ENCODE data around the gene C22orf23. TPM values are rescaled to one million over a fixed set of nuclear protein-coding genes. Genes with fewer than 3 reads are reported as not detected.

C22orf23 gene
- total and polyA plus RNA-seq, 9 of the 15 experiments (the other 6 are each of a cell fraction or from before 2014, with no cell fraction given): 0.25 to 1.0 (median 0.53) TPM

- no peak for TF ChIP-seq ZFP91 (CRISPR knock-in tag; IDR thresholded peaks at IDR 0.05)
- TF ChIP-seq MTF1 (CRISPR knock-in tag; IDR thresholded peaks at IDR 0.05; ENCODE audit: borderline replicate concordance): no peak
- no peak for TF ChIP-seq IRF2 (CRISPR knock-in tag; IDR thresholded peaks at IDR 0.05)
- TF ChIP-seq ZNF778 (CRISPR knock-in tag; IDR thresholded peaks at IDR 0.05): no peak
- no peak for TF ChIP-seq REST (IDR thresholded peaks at IDR 0.05; ENCODE audit: borderline replicate concordance)
- TF ChIP-seq REST (CRISPR knock-in tag; IDR thresholded peaks at IDR 0.05; ENCODE audit: low read depth): no peak
Measured at GRCh38 chr22:37932821-37933578, 20.4 kb downstream of the C22orf23 start (continued).

All from K562 (cell line).